Jurkat, Clone E6-1 (cell line): ENCODE results near the gene APOL4. TPM values are rescaled to one million over a fixed set of nuclear protein-coding genes. Genes with fewer than 3 reads are reported as not detected.
A peak's percentile ranks its signal among the peaks of the same experiment; 100 is the strongest.
"Not testable (repeated sequence)": the region's sequence is repeated elsewhere in the genome, so short reads cannot be mapped to it uniquely, and the experiment has no call there.

Source experiments
- DNase-seq: peaks from one replicate; pipeline ENCODE4 v3.0.0-alpha.2; 2011; ENCODE audit warnings: low read depth, low spot score
- H3K4me3 ChIP-seq: 2 replicates; pipeline ENCODE4 v1.5.1; 2011; ENCODE audit warnings: mild to moderate bottlenecking, low read length, control low read depth, moderate library complexity
- polyA plus RNA-seq: library from polyadenylated mRNA; unstranded; fragments of >200 nt; gene quantifications from one replicate; pipeline ENCODE4 v1.2.1, GENCODE V29; 2012; ENCODE audit warnings: missing spikeins; ENCODE audit not compliant: insufficient read length, insufficient read depth

The APOL4 gene, protein sequence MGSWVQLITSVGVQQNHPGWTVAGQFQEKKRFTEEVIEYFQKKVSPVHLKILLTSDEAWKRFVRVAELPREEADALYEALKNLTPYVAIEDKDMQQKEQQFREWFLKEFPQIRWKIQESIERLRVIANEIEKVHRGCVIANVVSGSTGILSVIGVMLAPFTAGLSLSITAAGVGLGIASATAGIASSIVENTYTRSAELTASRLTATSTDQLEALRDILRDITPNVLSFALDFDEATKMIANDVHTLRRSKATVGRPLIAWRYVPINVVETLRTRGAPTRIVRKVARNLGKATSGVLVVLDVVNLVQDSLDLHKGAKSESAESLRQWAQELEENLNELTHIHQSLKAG
- not detected for polyA plus RNA-seq

DNA sequence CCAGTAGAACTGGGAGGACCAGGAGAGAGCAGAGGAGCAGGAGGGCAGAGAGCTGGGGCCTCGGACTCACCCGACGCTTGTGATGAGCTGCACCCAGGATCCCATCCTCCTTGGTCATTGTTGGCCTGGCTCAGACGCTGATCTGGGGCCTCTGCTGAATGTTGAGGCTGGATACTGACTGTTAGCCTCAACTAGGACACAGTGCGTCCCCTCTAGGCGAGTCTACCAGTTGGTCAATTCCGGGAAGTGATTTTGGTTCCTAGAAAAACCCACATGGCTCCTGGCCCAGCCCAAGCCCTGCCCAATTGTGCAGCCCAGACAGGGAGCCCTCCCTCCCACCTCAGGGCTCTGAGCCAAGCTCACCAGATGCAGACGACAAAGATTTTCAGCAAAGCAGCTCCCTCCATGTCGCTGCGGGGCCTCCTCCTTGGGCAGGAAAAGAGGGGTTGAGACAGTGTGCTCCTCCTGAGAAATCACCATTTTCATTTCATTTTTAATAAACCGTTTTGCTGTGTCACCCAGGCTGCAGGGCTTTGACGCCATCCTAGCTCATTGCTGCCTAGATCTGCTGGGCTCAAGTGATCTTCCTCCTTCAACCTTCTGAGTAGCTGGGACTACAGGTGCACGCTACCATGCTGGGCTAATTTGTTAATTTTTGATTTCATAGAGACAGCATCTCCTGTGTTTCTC is at the start of gene APOL4:
Gene APOL4 (minus strand): TSS at position 180 of the 690 bp plus-strand sequence. CDS start 75 bp downstream, at position 105.
- no peak within 1 kb of the TSS for H3K4me3 ChIP-seq
- DNase-seq, result no peak

DNA sequence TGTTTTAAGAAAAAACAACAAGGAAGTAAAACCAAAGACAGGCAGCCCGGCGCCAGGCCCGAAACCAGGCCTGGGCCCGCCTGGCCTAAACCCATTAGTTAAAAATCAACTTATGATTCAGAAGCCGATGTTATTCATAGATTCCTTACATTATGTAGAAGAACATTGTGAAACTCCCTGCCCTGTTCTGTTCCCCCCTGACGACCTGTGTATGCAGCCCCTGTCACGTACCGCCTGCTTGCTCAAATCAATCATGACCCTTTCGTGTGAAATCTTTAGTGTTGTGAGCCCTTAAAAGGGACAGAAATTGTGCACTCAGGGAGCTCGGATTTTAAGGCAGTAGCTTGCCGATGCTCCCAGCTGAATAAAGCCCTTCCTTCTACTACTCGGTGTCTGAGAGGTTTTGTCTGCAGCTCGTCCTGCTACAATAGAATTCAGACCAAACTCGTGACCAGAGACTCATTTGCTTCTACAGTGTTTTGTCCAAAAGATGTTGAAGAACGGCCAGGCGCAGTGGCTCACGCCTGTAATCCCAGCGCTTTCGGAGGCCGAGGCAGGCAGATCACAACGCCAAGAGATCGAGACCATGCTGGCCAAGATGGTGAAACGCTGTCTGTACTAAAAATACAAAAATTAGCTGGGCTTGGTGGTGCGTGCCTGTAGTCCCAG is 48.8 kb upstream of the APOL4 start:
- not testable (repeated sequence) for H3K4me3 ChIP-seq, DNase-seq

DNA sequence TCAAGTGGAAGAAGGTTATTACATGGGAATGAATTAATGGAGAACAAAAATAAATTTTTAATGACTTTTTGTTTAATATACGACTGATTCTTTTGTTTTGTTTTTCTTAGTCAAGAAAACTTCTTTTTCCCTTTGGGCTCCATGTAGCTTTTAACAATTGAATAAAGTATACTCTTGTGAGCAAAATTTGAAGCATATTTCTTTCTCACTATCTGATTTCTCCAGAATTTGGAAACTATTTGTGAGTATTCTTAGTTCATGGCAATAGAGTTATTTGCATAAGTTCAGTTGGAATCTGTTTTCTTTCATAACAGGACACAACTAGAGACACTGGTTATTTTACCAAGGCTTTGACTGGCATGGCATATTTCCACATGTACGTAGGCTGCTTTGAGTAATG is 47.6 kb upstream of the APOL4 start:
- H3K4me3 ChIP-seq, result no peak overlapping the region
- no peak for DNase-seq

DNA sequence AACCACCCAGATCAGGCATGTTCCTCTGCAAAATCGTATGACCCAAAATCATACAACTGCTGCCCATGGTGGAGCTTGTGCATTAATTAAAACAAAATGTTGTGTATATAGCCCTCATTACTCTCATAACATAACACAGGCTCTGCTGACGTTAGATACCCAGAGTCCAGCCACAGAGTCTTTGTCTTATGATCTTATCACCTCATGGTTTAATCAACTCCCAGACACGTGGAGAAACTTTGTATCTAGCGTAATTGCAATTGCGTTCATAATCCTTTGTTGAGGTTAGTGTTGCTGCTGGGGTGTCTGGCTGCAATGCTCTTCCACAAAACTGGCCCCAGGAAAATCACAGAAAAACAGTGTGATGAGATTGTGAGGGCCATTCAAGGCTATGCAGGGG is 46.3 kb upstream of the APOL4 start:
- no peak for DNase-seq
- no peak overlapping the region for H3K4me3 ChIP-seq

DNA sequence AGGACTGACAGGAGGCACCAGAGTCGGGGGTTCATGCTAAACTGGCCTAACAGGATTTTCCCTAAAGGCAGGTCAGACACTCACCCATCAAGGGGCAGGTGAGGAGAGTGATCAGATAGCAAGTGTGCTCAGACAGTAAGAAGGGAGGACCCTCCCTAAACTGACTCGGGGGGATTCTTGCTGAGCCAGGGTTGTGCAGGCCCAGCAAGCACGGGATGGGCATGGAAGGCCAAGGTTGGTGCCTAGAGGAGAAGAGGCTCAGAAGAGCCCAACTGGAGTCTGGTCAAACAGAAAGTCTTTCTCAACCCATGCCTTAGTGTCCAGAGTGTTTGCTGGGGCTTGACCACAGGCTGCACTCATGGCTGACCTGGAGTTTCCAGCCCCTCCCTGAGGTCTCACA is 45.1 kb upstream of the APOL4 start:
- no peak for DNase-seq
- H3K4me3 ChIP-seq, result no peak overlapping the region

DNA sequence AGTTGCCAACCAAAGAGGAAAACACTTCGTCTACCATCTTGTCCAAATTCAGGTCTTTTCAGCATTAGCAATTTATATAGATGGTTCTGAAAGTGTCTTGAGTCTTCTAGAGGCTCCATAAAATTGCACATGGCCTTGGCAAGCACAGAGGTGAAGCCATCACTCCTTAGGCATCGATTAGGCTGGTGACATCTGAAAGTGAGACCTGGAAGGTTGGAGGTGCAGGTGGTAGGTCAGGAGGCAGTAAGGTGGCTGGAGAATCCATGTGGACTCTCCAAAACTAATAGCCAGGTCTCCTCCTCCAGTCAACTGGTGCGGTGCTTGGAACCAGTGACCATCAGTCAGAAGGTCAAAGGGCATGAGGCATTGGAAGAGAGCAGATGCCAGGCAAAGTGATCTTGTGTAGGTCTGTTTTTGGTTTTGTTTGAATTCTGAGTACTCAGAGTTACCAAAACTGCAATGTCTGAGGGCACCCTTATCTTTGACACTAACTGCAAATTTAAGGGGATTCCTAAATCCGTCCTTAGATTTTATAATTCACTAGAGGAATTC is 44.3 kb upstream of the APOL4 start:
- H3K4me3 ChIP-seq, result no peak overlapping the region
- no peak for DNase-seq

DNA sequence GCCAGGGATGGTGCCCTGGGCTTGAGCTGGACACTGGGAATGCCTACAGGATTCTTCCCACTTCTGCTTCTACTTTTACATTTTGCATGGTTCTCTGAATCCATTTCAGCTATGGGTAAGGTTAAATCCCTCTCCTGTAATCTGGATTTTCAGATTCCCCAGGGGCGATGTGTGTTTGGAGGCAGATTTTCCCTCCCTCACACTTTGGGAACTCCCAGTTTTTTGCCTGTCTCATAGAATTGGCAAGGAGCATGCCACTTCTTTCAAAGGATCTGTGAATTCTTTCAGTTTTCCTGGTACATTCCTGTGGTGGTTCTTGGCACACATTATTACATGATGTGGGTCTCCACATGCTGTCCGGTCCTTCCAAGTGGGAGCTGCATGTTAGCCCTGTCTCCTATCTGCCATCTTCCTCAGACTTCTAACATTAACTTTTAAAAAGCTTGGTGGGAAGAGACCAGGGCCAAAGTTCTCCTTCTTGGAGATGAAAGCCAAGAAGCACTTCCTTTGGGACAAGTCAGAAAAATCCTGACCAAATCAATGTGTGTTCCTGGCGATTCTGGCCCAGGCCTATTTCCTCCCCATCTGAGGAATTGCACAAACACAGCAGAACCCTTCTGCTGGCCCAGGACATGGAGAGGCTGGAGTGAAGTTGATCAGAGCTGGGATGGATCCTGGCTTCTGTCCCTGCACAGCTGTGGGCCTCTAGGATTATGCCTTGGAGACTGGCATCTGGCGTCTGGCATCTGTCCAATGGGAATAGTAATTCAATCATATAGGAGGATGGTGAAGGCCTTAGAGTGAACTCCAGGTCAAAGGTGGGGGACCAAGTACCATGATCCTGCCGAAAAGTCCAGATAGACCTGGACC is 43.1 kb upstream of the APOL4 start:
- H3K4me3 ChIP-seq, result no peak overlapping the region
- DNase-seq, result no peak

DNA sequence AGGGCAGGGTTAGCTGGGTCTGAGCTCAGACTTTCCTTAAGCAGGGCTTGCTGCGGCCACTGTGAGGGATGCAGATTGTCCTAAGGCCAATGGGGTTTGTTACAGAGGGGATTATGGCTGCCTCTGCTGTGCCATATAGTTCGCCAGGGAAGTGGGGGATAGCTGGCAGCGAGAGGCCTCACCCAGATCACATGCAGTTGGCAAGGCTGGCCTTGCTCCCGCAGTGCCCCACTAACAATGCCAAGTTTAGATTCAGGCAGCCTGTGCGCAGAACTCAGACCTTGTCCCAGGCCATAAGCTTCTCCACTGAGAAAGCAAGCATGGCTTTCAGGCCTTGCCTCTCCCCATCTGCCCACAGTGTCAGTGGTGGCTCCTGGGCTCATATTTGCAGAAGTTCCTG is 42.4 kb upstream of the APOL4 start:
- DNase-seq, result no peak
- no peak overlapping the region for H3K4me3 ChIP-seq

DNA sequence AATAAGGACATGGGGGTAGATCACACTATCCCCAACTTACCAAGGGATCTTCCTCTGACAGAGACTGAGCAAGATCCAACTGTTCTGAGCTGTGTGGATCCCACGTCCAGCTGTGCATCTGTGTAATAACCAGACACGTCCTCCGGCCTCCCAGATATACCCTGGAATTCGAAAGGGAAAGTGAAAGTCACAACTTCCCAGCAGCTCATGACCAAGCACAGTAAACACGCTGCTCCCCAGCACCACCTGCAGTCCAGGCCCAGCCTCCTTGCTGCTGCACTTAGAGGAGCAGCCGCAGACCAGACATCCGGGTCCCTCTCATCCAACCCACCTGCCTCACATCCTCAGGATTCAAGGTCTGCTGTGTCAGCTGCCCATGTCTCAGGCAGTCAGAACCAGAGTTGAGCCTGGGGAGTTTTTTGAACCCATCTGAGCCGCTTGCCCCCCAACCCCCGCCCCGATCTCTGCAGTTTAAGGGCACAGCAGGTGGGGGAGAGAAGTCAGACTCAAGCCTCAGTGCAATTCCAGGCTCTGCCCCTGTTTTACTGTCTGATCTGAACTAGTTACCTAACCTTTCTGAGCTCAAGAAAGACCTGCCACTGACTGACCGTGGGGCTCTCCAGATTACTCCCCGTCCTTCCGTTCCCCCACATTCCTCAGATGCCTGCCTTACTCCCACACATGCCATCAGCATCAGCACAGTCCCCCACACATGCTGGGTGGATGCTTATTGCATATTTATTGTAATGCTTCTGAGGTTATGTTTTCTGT is 38.0 kb upstream of the APOL4 start, which contains the start of gene APOL2:
Gene APOL2 (minus strand): TSS at position 127 of the 771 bp plus-strand sequence. CDS start 6,365 bp downstream, outside the sequence.
- peak within 1 kb of the TSS; percentile 94 for H3K4me3 ChIP-seq
- DNase-seq, result peak; percentile 94

DNA sequence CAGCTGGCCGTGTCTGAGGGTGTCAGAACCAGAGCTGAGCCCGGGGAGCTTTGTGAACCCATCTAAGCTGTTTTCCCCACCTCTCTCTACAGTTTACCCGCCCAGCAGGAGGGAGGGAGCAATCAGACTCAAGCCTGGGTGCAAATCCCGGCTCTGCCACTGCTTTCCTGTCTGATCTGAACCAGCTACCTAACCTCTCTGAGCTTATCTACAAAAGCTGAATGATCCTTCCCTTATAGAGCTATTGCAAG is 37.5 kb upstream of the APOL4 start:
- peak overlapping the region; percentile 94 for H3K4me3 ChIP-seq
- no peak for DNase-seq

DNA sequence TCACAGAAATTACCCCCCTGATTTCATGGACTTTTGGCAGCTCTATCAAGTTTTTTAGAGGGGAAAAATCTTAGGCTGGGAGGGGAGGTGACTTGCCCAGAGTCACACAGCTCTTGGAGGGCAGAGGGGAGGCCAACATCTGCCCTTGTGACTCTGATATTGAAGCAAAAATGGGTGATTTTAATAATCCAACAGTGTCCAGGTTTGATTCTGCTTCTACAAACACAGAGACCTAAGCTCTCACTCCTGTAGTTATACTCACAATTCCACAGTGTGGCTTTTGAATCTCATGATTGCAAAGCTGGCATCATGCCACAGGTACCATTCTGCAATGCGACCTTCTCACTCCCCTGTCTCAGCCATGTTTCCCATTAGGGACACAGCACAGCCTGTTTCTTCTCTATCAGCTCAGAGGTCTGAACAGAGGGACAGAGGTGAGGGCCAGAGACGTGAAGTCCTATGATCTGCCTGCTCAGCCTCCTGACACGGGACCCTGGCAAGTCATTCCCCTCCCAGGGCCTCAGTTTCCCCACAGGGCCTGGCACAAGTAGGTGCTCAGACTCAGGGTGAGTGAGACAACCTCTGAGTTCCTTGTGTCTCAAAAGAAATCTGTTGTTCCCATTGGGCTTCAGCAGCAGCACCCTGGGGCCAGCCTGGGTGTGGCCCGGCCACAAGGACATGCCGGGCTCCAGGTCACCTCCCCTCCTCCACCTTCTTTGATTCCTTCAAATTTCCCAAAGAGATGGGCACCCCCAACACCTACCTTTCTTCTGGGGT is 37.0 kb upstream of the APOL4 start:
- peak overlapping the region; percentile 94 for H3K4me3 ChIP-seq

DNA sequence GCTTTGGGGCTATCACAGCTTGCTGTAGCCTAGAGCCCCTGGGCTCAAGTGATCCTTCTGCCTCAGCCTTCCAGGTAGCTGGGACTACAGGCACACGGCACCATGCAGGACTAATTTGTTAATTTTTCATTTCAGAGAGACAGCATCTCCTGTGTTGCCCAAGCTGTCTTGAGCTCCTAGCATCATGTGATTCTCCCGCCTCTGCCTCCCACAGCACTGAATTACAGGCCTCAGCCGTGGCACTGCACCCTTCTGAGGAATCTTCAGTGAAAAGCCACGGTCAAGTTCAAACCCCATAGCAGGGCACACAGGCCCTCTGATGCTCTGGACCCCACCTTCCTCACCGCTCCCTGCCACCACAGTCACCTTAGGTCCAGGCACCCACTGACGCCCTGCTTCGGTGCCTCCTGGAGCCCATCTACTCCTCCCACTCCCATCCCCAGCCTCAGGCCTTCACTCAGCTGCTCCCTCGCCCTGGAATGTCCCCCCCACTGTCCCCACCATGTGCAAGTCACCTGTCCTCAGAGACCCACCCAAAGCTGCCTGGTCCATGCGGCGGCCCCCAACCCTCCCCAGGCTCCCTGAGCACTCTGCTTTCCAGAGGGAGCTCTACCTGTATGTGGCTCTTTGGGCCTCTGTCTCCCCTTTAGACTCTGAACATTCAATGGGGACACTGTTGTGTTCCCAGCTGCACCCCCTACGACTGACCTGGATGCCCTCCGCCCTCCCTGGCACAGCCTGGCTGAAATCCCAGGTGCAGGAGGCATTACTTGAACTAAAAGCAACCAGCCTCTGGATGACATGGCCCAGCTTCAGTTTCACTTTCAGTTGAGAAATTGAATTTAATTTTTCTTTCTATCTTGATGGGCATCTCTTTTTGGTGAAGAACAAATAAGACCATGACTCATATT is 36.1 kb upstream of the APOL4 start:
- peak overlapping the region; percentile 94 for H3K4me3 ChIP-seq
- DNase-seq, result no peak

More for the DNA sequence above, 37.0 kb upstream of the APOL4 start:
- no peak for DNase-seq

DNA sequence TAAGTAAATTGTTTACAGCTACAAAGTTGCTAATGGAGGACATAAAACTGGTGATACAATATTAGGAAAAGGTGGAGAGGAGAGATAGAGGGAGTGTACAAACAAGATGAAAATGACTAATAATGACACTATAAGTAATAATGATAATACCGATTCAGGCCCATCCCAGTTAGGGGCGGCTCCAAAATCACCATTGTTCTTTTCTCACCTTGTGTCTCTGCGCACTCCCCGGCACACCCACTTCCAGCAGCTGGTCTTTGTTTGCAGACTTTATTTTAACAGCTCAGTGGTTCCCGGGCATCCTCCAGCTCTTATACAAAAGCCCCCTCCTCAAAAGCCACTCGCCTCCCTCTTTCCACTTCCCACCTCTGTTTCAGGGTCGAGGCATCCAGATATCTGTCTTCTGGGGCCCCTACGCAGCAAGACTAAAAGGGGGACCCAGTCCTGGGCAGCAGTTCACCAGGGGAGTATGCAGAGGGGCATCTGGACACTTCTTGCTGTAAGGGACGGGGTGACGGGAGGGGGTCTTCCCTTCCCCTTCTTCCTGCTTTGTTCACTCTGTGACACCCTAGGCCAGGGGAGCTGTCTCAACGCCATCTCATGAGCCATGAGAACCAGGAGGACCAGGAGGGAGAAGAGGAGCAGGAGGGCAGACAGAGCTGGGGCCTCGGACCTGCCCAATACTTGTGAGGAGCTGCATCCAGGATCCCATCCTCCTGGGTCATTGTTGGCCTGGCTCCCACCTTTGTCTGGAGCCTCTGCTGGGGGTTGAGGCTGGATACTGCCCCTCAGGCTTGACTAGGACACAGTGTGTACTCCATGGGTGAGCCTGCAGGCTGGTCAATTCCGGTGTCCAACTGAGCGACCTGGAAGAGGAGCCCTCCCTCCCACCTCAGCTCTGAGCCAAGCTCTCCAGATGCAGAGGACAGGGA is 35.0 kb upstream of the APOL4 start:
- H3K4me3 ChIP-seq, result no peak overlapping the region

DNA sequence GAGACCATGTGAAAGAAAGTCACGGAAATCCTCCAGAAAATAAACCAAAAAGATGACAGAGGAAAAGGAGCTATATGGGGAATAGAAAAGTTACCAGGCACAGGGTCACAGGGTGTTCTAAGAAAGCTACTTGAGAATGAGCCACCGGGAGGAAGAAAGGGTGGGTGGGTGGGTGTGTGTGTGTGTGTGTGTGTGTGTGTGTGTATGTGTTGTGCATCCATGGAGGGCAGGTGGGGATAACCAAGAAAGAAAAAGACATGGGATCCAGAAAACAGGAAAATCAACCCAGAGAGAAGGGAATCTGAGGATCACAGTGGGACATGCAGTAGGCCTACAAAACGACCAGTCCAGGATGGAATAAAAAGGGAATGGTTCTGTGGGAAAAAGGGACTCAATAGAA is 34.0 kb upstream of the APOL4 start:
- no peak for DNase-seq
- no peak overlapping the region for H3K4me3 ChIP-seq

More for the DNA sequence above, 35.0 kb upstream of the APOL4 start:
- no peak for DNase-seq

DNA sequence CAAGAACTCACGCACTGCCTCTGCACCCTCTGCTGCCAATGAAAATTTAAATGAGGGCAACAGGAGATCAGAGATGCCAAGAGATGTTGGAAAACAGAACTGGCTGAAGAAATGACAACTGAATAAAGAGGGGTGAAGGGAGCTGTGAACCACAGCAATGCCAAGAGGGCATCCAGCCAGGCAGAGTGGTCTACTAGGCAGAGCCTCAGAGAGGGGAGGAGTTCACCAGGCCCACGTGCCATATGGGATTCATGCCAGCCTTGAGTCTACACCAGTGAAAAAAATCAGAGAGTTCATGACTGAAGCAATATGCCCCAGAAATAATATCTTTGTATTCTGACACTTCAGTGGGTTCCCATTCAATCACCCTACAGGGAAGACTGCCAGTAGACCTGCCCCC is 33.3 kb upstream of the APOL4 start:
- DNase-seq, result no peak
- H3K4me3 ChIP-seq, result no peak overlapping the region

DNA sequence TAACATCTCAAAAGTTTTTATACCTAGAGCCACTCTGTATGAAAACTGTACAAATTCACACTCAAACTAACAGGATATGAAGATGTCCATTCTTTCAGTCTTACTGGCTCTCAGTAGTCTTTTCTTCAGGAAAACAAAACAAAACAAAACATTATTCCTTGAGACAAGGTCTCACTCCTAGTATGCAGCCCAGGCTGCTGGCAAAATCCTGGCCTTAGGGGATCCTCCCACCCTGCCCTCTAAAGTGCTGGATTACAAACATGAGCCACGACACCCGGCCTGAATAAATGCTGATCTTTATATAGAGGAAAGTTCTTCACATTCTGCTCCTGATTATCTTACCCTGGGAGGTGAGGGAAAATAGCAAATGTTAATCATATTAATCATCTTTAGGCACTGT is 32.6 kb upstream of the APOL4 start:
- no peak overlapping the region for H3K4me3 ChIP-seq
- DNase-seq, result no peak
